Measurements from ENCODE around the gene WSCD2.

The WSCD2 gene

DNA sequence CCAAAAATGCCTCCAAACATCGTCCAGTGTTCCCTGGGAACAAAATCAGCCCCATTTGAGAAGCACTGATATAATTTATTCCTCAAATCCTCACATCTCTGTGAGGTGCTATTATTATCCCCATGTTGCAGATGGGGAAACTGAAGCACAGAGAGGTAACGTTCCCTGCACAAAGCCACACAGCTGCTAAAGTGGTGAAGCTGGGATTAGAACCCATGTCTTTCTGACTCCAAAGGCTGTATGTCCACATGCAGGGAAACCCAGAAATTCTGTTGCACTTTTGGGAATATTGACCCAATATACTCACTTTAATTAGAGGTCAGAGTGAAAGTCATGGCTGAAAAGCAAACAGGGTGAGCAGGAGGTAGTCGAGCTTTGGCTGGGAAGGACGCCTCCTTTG is 19.1 kb upstream of the WSCD2 start:
- no peak for DNase-seq

GRCh38 chr12:108110844-108111243 is 18.2 kb upstream of the WSCD2 start:
- DNase-seq: no peak

GRCh38 chr12:108112832-108113556 is 16.1 kb upstream of the WSCD2 start:
- no peak for DNase-seq

DNA sequence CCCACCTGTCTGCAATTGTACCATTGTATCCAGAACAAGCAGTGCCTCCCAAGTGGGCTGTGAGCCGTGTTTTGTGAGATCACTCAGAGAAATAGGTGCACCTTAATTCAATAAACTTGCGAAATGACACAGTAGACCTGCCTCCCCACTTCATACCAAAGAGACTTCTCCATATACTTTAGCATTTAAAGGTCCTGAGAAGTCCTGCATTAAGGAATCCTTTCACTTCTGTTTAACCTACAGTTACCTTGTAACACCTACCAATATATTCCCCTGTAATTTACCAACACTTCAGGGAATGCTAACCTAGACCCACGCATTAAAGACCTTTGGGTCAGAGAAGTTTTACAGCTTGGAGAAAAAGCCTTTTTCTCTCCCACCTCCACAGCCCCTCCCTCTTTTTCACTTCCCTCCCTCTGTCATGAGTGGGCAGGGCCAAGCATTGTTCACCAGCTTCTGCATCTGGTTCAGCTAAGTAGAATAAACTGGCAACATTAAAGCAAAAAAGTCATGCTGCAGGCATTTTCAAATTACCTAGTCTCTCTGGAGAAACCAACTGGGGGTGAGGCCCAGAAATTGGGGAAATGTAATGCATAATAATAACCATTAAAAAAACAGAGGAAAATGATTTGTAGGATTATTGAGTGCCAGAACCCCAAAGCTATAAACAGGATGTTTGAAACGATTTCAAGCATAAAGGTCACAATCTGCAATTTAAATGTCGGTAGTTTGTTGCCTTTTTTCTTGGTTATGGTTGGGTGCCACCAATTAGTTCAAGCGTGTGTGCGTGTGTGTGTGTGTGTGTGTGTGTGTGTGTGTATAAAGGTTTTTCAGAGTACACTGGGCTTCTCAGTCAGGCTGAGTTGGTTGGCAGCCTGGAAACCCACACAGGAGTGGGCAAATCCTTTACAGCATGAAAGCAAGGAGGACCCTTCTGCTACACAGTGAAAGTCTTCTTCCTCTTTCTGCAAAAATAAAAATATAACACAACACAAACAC is 13.7 kb upstream of the WSCD2 start:
- DNase-seq: no peak

DNA sequence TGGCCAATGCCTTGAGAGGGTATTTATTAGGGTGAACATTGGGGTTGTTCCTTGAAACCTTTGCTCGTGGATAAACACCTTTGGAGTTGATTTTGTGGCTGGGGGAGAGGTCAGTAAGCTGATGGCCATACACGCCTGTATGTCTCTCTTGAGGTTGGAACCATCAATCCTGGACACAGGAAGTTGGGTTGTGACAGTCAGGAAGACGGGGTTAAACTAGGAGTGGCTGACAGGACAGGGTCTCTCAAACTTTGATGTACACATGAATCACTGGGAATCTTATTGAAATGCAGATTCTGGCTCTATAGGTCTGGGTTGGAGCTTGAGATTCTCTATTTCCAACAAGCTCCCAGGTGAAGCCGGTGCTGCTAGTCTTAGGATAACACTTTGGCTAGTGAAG is 12.8 kb upstream of the WSCD2 start:
- no peak for DNase-seq

DNA sequence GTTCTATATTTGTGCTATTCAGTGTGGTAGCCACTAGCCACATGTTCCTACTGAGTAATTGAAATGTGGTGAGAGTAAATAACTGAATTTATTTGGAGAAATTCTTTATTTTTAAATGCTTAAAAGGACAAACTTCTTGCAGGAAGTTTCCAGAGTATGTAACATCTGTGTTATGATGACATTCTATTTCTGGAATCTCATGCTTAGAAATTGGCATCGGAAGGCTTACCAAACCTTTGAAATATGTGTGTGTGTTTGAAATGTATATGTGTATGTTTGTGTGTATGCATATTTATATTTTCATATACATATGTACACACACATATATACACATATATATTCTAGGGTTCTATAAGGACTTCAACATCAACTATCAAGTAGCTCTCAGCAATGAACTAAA is 12.4 kb upstream of the WSCD2 start:
- DNase-seq: no peak

- no peak for DNase-seq
Observed at GRCh38 chr12:108117163-108117849, 11.8 kb upstream of the WSCD2 start.

GRCh38 chr12:108117902-108118301 is 11.2 kb upstream of the WSCD2 start:
- no peak for DNase-seq

- DNase-seq: no peak
Observed at GRCh38 chr12:108119126-108119973, 9.7 kb upstream of the WSCD2 start.

GRCh38 chr12:108119974-108120862 is 8.9 kb upstream of the WSCD2 start:
- no peak for DNase-seq

- DNase-seq: no peak
Observed at GRCh38 chr12:108120863-108121165, 8.3 kb upstream of the WSCD2 start.

DNA sequence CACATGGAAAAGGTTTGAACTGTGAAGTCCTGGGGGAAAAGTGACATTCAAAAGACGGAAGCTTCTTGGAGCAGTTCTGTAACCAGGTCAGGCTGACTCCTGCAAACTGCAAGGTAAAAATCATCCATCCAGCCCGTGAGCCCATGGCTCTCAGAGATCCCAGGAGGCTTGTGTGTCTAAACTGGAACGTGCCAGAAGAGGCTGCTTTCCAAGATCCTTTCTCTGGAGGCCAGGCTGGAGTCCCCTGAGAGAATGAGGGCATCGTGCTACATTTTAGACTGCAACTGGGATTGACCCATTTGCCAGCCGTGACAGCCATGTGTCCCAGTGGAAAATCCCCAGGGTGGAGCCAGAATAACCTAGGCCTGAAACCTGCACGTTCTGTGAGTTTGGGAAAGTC is 7.8 kb upstream of the WSCD2 start:
- DNase-seq: no peak

GRCh38 chr12:108121728-108122471 is 7.2 kb upstream of the WSCD2 start:
- no peak for DNase-seq

- no peak for DNase-seq
Observed at GRCh38 chr12:108122644-108123043, 6.4 kb upstream of the WSCD2 start.

DNA sequence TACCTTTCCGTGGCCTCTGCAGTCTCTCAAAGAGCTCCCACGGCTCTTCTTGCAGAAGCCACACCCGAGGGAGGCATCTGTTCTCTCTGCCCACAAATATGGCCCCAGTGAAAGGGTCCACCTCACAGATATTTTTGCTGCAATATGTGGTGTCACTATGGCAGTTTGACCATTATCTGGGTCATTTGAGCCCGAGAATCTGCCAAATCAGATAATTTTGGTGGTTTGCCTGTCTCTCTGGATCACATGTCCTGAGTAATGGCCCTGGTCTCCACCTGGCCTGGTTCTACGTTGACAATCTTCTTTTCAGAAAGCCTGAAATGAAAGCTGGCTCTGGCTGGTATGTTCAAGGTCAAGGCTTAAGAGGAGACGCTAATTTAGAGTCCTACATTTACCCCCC is 5.7 kb upstream of the WSCD2 start:
- no peak for DNase-seq

GRCh38 chr12:108125073-108125472 is 4.0 kb upstream of the WSCD2 start:
- DNase-seq: no peak

- no peak for DNase-seq
Observed at GRCh38 chr12:108126212-108126611, 2.9 kb upstream of the WSCD2 start.

DNA sequence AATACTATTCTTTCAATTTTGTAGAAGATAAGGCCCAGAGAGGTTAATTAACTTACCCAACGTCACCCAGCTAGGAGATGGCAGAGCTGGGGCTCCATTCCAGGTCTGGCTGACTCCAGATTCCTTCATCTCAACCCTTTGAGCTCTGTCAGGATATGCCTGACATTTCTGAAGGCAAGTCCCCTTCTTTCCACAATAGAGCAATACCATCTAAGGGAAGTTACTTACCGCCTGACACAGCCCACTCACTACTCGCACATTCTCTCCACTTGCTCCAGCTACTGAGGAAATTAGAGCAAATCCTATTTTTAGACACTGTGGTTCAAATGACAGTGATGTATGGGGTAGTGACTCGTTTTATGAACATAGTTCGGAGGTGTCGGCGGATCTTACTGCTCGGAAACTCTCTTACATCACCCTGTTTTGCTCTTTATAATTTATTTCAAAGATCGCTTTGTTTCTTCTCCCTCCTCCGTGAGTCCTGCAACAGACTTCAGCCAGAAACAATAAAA is 2.0 kb upstream of the WSCD2 start:
- DNase-seq: no peak

DNA sequence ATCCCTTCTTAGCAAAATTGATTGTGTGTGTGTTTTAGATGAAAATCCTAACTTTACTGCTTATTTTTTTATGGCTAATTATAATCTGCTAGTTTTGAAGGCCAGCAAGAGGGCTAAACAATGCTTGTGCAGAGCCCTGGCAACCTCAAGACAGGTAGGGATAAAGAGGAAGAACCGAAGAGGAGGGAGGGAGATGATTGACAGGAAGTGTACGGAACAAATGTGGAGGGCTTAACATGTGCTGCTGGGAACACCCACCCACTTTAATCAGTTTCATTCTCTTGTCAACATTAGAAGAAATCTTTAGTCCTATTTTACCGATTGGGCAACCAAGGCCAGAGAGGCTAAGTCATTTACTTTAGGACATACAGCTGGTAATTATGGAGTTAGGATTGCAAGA is 1.4 kb upstream of the WSCD2 start:
- no peak for DNase-seq

DNA sequence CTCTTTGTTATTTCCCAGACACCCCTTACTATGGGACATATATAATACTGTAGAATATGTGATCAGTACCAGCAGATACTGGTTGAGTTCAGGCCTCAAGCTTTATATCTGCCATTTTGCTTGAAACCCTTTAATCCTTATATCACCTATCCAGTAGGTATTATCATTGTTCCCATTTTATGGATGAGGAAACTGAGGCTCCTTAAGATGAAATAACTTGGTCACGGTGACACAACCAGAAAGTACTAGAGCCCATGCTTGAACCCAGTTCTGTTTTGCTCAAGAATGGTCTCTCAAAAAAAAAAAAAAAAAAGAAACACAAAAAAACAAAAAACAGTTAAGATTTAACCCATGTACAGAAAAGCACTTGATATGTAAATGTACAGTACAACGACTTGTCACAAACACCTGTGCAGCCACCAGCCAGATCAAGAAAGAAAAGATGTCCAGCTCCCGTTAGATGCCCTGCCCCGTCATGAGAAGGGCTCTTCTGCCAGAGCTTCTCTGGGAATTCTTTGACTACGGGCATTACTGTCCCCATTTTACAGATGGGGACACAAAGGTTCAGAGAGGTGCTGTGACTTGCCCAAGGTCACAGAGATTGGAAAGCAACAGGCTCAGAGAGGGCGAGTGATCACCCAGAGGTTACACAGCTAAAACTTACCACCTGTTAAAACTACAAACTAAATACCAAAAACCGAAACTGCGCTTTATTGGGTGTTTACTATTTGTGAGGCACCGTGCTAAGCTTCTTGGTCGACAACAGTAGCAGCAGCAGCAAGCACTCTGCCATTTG is 669 bp upstream of the WSCD2 start:
- DNase-seq: no peak

Measured in CD4-positive, alpha-beta T cell treated with Interferon gamma for 1 hour (primary cell).